CD4-positive, alpha-beta T cell treated with Interleukin-6 for 4 hours (primary cell): ENCODE data around the gene HSPB9.
"Not testable (repeated sequence)": the region's sequence is repeated elsewhere in the genome, so short reads cannot be mapped to it uniquely, and the experiment has no call there.

Source experiments
- DNase-seq: peaks from one replicate; pipeline ENCODE4 v3.0.0-alpha.2; 2020; ENCODE audit warnings: mixed read lengths

HSPB9 gene

DNA sequence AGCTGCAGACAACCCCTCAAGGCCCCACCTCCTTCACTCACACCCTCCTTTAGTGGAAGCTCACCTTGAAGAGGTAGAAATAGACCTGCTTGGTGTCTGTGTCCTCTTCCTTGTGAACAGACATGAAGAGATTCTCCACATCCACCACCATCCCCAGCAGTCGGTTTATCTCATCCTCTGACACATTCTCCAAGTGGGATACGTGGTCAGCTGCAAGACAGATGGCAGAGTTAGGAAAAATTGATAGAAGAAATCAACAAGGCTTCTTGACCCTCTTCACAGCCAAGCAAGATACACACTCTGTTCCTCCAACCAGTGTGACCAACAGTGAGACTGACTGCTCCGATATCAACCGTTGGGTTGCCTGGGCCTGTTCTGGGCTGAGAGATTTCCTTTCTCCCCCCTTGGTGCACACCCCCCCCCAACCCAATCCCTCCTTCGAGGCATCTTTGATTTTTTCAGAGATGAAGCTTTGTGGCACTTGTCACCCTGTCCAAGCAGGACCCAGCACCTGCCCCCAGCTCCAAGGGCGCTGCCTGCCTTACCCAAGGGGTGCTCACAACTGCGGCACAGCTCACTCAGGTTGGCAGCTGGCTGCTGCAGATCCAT is 2.3 kb upstream of the HSPB9 start:
- no peak for DNase-seq

GRCh38 chr17:42120770-42121769 is 1.5 kb upstream of the HSPB9 start, which contains the start of gene KAT2A:
KAT2A (minus strand) TSS chr17:42121367; CDS start chr17:42121304, 63 bp downstream.
- DNase-seq = peak; percentile 84

DNA sequence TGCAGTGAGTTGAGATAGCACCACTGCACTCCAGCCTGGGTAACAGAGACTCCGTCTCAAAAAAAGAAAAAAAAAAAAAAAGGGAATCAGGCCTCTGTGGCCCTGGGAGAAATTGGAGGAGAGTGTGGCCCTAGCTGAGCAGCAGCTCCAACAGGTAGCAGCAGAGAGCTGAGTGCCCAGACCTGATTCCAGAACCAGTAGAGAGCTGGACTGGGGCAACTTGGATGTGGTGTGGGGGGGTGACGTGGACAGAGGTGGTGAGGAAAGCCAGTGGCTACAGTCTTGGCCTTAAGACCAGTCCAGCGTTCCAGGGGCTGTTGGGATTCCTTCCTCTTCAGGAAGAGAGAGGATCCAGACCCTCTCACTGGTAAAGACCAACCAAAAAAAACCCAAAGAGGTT is 1.7 kb downstream of the HSPB9 start:
- DNase-seq = no peak

DNA sequence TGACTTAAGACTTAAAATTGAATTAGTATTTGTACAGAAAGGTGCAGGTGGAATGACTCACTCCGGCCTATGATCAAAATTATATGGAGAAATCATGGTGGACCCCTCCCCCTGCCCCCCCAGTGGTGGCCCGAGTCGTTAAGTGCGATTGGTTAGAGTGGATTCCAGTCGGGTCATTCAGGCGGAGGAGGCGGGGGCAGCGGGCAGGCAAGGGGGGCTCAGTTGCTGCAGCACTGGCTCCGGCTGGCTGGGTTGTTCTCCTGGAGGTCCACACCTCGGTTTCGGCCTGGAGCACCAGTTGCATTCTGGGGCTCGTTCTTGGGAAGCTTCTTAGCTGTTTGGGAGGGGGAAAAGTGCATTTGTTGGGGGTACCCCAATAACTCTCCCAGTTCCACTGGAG is 3.0 kb downstream of the HSPB9 start:
- DNase-seq = no peak

DNA sequence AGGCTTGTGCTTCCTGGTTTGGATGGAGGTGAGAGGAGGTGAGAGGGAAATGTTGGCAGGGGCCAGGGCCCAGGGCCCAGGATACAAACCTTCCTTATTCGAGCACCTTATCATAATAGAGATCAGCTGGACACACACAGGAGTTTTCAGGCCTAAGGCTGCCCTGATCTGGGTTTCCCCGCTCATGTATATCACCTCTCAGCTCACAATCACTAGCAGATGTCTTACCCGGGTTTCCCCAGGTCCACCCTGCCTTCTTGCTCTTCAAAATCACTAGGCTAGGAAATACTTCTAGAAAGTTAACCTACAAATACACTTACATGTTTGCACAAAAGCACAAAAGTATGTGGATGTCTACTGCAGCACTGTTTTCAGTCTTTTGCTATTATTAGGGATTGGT is 4.2 kb downstream of the HSPB9 start:
- no peak for DNase-seq

DNA sequence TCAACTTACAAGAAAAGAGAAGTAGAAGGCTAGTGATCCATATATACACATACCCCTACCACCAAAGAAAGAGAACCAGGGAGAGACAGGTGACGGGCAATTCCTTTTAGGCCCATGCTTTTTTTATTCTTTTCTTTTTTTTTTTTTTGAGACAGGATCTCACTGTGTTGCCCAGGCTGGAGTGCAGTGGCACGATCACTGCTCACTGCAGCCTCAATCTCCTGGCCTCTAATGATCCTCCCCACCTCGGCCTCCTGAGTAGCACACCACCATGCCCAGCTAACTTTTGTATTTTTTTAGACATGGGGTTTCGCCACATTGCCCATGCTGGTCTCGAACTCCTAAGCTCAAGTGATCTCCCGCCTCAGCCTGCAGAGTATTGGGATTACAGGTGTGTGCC is 4.8 kb downstream of the HSPB9 start:
- no peak for DNase-seq

DNA sequence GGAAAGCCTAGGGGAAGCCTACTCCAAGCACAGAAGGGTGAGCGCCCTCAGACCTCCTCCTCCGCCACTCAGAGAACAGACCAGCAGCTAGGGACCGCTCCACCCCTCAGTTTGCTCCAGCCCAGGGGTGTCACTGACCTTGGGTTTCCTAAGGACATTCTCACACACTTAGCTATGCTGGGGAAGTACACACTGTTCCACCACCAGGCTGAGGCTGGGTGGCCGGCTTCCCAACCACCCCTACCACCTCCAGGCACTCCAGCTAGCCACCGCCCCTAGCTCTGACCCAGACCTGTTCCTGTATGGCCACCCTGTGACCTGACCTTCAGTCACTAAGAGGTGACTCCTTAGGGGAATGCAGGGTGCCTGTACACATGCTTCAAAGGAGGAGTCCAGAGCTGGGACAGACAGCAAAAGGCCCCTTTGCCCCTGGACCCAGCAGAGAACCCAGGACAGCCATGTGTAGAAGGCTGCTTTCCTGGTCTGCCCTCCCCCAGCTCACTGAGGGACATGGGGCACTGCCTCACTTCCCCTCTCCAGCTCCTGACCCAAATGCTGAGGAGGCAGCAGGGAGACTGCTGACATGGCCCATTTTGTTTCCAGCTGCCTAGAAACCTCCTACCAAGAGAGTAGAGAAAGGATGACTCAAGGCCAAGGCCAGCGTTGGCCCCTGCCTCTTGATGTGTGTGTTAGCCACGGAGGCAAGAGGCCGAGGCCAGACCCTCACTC is 6.7 kb downstream of the HSPB9 start:
- DNase-seq = no peak

DNA sequence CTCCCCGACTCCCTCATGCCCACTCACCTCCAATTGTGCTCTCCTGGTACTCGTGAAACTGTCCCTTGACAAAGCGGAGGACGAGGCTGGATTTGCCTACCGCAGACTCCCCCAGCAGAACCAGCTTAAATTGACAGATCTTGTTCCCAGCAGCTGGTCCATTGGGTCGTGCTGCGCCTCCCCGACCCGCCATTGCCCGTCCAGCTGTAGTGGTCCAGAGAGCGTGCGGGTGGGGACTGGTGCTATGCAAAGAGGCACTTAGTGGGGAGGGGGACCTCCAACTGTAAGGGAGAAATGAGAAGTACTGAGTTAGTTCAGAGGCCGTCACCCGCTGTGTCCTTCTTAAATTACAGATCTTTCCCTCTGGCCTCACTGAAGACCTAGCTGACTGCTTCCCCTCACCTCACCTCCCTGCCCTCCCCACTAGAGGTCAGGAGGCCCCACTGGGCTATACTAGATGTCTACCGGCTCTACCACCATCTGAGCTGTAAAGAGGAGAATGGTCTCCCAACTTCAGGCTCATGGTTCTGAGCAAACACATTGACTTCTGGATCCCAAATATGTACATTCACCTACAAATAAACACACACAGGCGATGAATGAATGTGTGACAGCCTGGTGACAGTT is 7.8 kb downstream of the HSPB9 start:
- DNase-seq = no peak

DNA sequence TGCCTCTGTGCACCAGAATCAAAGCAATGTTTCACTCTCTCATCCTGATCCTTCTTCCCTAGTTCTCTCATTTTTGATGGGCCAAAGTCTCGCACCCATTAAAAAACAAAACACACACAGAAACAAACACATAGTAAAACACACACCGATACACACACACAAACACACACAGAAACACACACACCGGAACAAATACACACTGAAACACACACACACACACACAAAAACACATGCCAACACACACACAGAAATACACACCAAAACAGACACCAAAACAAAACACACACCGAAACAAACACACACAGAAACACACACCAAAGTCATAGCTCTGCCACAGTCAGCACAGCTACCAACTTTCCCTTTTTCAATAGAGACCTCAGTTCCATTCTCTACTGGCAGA is 8.6 kb downstream of the HSPB9 start:
- no peak for DNase-seq

- no peak for DNase-seq
Observed at GRCh38 chr17:42131981-42132432, 9.4 kb downstream of the HSPB9 start.

DNA sequence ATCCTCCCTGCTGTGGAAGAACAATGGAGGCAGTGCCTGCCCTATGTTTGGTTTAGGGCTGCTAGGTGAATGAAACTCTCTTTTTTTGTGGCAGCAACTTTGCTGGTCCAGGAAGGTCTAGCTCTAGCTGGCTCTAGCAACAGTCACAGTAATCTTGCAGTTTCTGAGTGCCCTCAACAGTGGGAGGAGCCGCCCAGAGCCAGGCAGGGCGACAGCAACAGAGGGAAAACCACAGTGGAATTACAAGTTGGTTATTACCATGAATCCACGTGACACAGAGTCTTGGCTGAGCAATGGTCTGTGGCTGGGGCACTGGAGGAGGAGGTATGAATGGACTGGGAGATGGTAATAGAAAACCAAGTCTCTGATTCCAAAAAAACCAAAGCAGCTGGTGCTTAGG is 10.3 kb downstream of the HSPB9 start:
- DNase-seq = peak; percentile 37

DNA sequence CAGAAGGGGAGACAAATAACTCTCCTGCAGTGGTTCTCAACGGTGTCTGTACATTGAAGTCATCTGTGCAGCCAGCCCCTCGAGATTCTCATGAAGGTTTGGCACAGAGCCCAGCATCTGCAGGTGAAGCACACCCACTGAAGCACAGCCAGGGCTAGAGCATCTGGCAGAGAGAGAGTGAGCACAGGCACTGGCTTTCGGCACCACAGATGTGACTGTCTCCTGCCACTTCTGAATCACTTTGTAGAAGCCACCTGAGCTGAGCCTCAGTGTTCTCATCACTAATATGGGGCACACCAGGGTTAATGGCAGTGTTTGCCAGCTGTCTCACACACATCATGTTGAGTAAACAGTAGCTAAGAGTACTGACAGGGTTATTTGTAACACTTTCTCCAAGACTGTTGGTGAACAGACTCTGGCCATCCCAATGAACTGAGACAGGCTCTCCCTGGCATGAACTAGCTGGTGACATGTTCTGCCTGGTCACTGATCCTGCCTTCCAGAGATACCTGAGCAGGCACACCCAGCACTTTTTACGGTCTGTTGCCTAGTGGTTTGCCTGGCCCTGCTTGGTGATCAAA is 10.9 kb downstream of the HSPB9 start:
- DNase-seq = peak; percentile 75

- DNase-seq = no peak
Observed at GRCh38 chr17:42135151-42135550, 12.5 kb downstream of the HSPB9 start.

DNA sequence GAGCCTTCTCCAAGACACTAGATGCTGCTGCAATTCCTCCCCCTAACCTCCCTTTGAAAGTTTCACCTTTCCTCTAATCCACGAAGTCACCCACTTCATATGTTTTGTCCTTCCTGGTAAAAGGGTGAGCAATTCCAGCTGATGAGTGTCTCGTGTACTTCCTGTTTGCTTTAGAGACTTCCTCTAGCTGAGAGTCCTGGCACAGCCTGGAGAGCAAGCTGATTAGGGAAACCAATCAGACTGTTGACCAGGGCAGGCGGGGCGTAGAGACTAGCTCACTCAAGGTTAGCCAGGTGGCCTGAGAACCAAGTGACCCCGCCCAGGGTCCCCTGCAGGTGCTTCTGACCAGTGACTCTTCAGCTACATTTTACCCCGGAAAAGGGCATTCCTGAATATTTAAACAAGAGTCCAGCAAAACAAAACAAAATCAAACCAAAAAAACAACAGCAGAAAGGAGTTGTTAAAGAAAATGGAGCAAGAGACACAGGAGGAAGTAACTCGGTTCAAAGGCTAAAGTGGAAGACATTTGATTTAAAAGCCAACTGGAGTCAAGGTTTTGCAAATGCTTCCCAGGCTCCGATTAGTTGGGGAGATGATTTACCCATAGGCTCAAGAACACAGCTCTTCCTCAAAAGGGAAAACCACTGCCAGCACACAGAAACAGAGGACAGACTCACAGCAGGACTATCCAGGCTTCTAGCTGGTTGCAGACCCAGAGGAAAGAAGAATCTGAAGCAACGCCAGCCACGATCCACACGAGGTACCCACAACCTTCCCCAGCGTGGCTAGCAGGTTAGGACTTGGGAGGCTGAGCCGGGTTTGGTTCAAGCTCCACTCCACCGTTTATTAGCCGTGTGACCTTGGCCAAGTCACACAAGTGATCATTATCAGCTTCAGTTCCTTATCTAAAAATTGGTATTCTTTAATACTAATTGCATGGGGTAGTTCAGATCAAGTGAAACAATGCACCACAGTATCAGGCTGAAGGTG is 13.4 kb downstream of the HSPB9 start:
- peak; percentile 45 for DNase-seq

DNA sequence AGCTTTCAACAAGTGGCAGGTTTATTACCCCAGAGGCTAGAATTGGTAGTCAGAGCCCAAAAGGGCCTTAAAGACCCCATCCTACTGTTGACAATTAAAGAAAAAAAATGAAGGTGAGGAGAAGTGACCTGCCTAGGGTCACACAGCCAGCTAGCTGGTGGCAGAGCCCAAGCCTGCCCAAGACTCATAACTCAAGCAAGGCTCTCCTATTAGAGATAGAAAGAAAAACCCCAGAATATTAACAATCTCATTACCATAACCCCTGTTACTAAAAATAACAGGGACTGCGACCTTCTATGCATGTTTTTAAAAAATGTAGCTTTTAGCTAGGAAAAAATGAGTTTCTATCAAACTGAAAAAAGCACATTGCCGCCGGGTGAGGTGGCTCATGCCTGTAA is 14.0 kb downstream of the HSPB9 start:
- DNase-seq = no peak

- DNase-seq = no peak
Observed at GRCh38 chr17:42138749-42139492, 16.3 kb downstream of the HSPB9 start.

GRCh38 chr17:42140690-42141089 is 18.1 kb downstream of the HSPB9 start:
- DNase-seq = not testable (repeated sequence)

- DNase-seq = no peak
Observed at GRCh38 chr17:42141382-42141781, 18.8 kb downstream of the HSPB9 start.

- DNase-seq = no peak
Observed at GRCh38 chr17:42142371-42142896, 19.8 kb downstream of the HSPB9 start.

GRCh38 chr17:42143138-42143537 is 20.5 kb downstream of the HSPB9 start:
- DNase-seq = not testable (repeated sequence)
